Measurements from ENCODE around the gene FCN3. TPM values are rescaled to one million over a fixed set of nuclear protein-coding genes. Genes with fewer than 3 reads are reported as not detected.

Gene FCN3
- total and polyA plus RNA-seq, 9 of the 15 experiments (the other 6 are each of a cell fraction or from before 2014, with no cell fraction given) = 0.49 TPM; not detected in 8

GRCh38 chr1:27341525-27342252 lies 32.9 kb downstream of the FCN3 start, which contains the start of gene SYTL1 (continued):
- 0 out of 4 replicates have a peak, but pooled peaks of 1 of the 2 experiments have one; percentile 13 for TF ChIP-seq SIN3A (IDR thresholded peaks at IDR 0.05; ENCODE audit: borderline replicate concordance in 2 of 2, control insufficient read depth in 1 of 2, low read depth in 2 of 2, low read length in 2 of 2)
- TF ChIP-seq U2AF2 (optimal IDR thresholded peaks at IDR 0.05; ENCODE audit: low read depth, low read length) = no peak
- TF ChIP-seq, protein P1, sequence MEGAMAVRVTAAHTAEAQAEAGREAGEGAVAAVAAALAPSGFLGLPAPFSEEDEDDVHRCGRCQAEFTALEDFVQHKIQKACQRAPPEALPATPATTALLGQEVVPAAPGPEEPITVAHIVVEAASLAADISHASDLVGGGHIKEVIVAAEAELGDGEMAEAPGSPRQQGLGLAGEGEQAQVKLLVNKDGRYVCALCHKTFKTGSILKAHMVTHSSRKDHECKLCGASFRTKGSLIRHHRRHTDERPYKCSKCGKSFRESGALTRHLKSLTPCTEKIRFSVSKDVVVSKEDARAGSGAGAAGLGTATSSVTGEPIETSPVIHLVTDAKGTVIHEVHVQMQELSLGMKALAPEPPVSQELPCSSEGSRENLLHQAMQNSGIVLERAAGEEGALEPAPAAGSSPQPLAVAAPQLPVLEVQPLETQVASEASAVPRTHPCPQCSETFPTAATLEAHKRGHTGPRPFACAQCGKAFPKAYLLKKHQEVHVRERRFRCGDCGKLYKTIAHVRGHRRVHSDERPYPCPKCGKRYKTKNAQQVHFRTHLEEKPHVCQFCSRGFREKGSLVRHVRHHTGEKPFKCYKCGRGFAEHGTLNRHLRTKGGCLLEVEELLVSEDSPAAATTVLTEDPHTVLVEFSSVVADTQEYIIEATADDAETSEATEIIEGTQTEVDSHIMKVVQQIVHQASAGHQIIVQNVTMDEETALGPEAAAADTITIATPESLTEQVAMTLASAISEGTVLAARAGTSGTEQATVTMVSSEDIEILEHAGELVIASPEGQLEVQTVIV (CRISPR knock-in tag; IDR thresholded peaks at IDR 0.05; ENCODE audit: borderline replicate concordance) = no peak
- no peak for TF ChIP-seq ZNF175 (CRISPR knock-in tag; IDR thresholded peaks at IDR 0.05; ENCODE audit: low read depth)
- TF ChIP-seq, protein P2, sequence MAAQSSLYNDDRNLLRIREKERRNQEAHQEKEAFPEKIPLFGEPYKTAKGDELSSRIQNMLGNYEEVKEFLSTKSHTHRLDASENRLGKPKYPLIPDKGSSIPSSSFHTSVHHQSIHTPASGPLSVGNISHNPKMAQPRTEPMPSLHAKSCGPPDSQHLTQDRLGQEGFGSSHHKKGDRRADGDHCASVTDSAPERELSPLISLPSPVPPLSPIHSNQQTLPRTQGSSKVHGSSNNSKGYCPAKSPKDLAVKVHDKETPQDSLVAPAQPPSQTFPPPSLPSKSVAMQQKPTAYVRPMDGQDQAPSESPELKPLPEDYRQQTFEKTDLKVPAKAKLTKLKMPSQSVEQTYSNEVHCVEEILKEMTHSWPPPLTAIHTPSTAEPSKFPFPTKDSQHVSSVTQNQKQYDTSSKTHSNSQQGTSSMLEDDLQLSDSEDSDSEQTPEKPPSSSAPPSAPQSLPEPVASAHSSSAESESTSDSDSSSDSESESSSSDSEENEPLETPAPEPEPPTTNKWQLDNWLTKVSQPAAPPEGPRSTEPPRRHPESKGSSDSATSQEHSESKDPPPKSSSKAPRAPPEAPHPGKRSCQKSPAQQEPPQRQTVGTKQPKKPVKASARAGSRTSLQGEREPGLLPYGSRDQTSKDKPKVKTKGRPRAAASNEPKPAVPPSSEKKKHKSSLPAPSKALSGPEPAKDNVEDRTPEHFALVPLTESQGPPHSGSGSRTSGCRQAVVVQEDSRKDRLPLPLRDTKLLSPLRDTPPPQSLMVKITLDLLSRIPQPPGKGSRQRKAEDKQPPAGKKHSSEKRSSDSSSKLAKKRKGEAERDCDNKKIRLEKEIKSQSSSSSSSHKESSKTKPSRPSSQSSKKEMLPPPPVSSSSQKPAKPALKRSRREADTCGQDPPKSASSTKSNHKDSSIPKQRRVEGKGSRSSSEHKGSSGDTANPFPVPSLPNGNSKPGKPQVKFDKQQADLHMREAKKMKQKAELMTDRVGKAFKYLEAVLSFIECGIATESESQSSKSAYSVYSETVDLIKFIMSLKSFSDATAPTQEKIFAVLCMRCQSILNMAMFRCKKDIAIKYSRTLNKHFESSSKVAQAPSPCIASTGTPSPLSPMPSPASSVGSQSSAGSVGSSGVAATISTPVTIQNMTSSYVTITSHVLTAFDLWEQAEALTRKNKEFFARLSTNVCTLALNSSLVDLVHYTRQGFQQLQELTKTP (IDR thresholded peaks at IDR 0.05; ENCODE audit: low read depth in 1 of 2, partially characterized antibody in 2 of 2) = no peak
- TF ChIP-seq RFX1 (IDR thresholded peaks at IDR 0.05) = no peak
- TF ChIP-seq GTF2F1 (IDR thresholded peaks at IDR 0.05; ENCODE audit: low read depth, low read length) = no peak
- TF ChIP-seq SRSF9 (IDR thresholded peaks at IDR 0.05; ENCODE audit: borderline replicate concordance, low read depth, low read length) = no peak
- no peak for TF ChIP-seq MECOM (CRISPR knock-in tag; IDR thresholded peaks at IDR 0.05)
- no peak for TF ChIP-seq EZH2 (IDR thresholded peaks at IDR 0.05; ENCODE audit: borderline replicate concordance, low read depth, low read length)
- no peak for TF ChIP-seq SP1 (CRISPR knock-in tag; IDR thresholded peaks at IDR 0.05)
- TF ChIP-seq, protein P3, sequence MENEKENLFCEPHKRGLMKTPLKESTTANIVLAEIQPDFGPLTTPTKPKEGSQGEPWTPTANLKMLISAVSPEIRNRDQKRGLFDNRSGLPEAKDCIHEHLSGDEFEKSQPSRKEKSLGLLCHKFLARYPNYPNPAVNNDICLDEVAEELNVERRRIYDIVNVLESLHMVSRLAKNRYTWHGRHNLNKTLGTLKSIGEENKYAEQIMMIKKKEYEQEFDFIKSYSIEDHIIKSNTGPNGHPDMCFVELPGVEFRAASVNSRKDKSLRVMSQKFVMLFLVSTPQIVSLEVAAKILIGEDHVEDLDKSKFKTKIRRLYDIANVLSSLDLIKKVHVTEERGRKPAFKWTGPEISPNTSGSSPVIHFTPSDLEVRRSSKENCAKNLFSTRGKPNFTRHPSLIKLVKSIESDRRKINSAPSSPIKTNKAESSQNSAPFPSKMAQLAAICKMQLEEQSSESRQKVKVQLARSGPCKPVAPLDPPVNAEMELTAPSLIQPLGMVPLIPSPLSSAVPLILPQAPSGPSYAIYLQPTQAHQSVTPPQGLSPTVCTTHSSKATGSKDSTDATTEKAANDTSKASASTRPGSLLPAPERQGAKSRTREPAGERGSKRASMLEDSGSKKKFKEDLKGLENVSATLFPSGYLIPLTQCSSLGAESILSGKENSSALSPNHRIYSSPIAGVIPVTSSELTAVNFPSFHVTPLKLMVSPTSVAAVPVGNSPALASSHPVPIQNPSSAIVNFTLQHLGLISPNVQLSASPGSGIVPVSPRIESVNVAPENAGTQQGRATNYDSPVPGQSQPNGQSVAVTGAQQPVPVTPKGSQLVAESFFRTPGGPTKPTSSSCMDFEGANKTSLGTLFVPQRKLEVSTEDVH (IDR thresholded peaks at IDR 0.05; ENCODE audit: low read depth, partially characterized antibody) = no peak
- TF ChIP-seq, protein P4, sequence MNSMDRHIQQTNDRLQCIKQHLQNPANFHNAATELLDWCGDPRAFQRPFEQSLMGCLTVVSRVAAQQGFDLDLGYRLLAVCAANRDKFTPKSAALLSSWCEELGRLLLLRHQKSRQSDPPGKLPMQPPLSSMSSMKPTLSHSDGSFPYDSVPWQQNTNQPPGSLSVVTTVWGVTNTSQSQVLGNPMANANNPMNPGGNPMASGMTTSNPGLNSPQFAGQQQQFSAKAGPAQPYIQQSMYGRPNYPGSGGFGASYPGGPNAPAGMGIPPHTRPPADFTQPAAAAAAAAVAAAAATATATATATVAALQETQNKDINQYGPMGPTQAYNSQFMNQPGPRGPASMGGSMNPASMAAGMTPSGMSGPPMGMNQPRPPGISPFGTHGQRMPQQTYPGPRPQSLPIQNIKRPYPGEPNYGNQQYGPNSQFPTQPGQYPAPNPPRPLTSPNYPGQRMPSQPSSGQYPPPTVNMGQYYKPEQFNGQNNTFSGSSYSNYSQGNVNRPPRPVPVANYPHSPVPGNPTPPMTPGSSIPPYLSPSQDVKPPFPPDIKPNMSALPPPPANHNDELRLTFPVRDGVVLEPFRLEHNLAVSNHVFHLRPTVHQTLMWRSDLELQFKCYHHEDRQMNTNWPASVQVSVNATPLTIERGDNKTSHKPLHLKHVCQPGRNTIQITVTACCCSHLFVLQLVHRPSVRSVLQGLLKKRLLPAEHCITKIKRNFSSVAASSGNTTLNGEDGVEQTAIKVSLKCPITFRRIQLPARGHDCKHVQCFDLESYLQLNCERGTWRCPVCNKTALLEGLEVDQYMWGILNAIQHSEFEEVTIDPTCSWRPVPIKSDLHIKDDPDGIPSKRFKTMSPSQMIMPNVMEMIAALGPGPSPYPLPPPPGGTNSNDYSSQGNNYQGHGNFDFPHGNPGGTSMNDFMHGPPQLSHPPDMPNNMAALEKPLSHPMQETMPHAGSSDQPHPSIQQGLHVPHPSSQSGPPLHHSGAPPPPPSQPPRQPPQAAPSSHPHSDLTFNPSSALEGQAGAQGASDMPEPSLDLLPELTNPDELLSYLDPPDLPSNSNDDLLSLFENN (IDR thresholded peaks at IDR 0.05; ENCODE audit: low read depth in 2 of 2, low read length in 2 of 2) = no peak
